Measurements from ENCODE around the gene FRMPD2. TPM values are rescaled to one million over a fixed set of nuclear protein-coding genes. Genes with fewer than 3 reads are reported as not detected.
"Not testable (repeated sequence)": the region's sequence is repeated elsewhere in the genome, so short reads cannot be mapped to it uniquely, and the experiment has no call there.

Gene FRMPD2
- total RNA-seq, 1 experiment from 2014 or later: 0.30 TPM

GRCh38 chr10:48284002-48284546 lies 9.6 kb upstream of the FRMPD2 start:
- no peaks in the 10 kb centered on the region for H3K79me2 ChIP-seq (ENCODE audit: insufficient read depth, low read length)
- H3K9ac ChIP-seq (ENCODE audit: low read length): no peak overlapping the region
- no peak overlapping the region for H3K4me3 ChIP-seq (replicated peaks in 1 of 2; ENCODE audit: low read depth in 1 of 2, low read length in 2 of 2)
- no peak overlapping the region for H3K4me2 ChIP-seq (ENCODE audit: low read length)
- TF ChIP-seq EGR1 (IDR thresholded peaks at IDR 0.05; ENCODE audit: low read depth) (no peak), CBX3 (IDR thresholded peaks at IDR 0.05; ENCODE audit: low read depth) (0 out of 2 replicates have a peak, but pooled peaks have one; percentile 33)
- peaks cover 0 to 4% of the 10 kb centered on the region in 2 experiments; a peak in 1 of 4 replicates for H3K9me3 ChIP-seq (ENCODE audit: control insufficient read depth in 1 of 2, insufficient read depth in 1 of 2, low read depth in 1 of 2, low read length in 2 of 2)
- no peaks in the 10 kb centered on the region for H4K20me1 ChIP-seq (ENCODE audit: insufficient read depth)
- DNase-seq (ENCODE audit: low read depth, low spot score) (no peak), ATAC-seq (no peak)
- no peaks in the 10 kb centered on the region for H3K36me3 ChIP-seq (ENCODE audit: control insufficient read depth in 1 of 2, insufficient read depth in 2 of 2, low read length in 2 of 2)
- no peak overlapping the region for H3K27ac ChIP-seq (ENCODE audit: low read depth, low read length)
- BruUV-seq (replicated peaks): no TSS peak
- intact Hi-C loops (cut with micrococcal nuclease): no loop called here
- POLR2A ChIA-PET: no interaction called here
- RAD21 ChIA-PET (ENCODE audit: low non-redundant PET in 1 of 2, low total read pairs in 2 of 2, uncharacterized antibody in 2 of 2, unreplicated experiment in 2 of 2): no interaction called here
- CTCF ChIA-PET: no interaction called here
- H3K27me3 ChIP-seq (ENCODE audit: insufficient read depth, low read length): no peaks in the 10 kb centered on the region
- H3K4me1 ChIP-seq (ENCODE audit: control insufficient read depth in 1 of 2, insufficient read depth in 2 of 2, low read length in 2 of 2): no peaks in the 10 kb centered on the region
- no peaks in the 10 kb centered on the region for H3K9me2 ChIP-seq (ENCODE audit: insufficient read depth)
- H2AFZ ChIP-seq (ENCODE audit: low read depth, low read length, poor library complexity, severe bottlenecking): no peak overlapping the region

- no peak for DNase-seq (ENCODE audit: low read depth, low spot score)
- intact Hi-C loops (cut with micrococcal nuclease): no loop called here
- Histone ChIP-seq H3K4me3 (replicated peaks in 1 of 2; ENCODE audit: low read depth in 1 of 2, low read length in 2 of 2) (no peak overlapping the region), H3K79me2 (ENCODE audit: insufficient read depth, low read length) (no peaks in the 10 kb centered on the region), H2AFZ (ENCODE audit: low read depth, low read length, poor library complexity, severe bottlenecking) (no peak overlapping the region), H3K27me3 (ENCODE audit: insufficient read depth, low read length) (no peaks in the 10 kb centered on the region), H3K36me3 (ENCODE audit: control insufficient read depth in 1 of 2, insufficient read depth in 2 of 2, low read length in 2 of 2) (no peaks in the 10 kb centered on the region), H4K20me1 (ENCODE audit: insufficient read depth) (no peaks in the 10 kb centered on the region), H3K4me2 (ENCODE audit: low read length) (no peak overlapping the region), H3K9ac (ENCODE audit: low read length) (no peak overlapping the region), H3K9me3 (ENCODE audit: control insufficient read depth in 1 of 2, insufficient read depth in 1 of 2, low read depth in 1 of 2, low read length in 2 of 2) (peaks cover 0 to 4% of the 10 kb centered on the region in 2 experiments; a peak in 1 of 4 replicates), H3K9me2 (ENCODE audit: insufficient read depth) (no peaks in the 10 kb centered on the region), H3K27ac (ENCODE audit: low read depth, low read length) (no peak overlapping the region), H3K4me1 (ENCODE audit: control insufficient read depth in 1 of 2, insufficient read depth in 2 of 2, low read length in 2 of 2) (no peaks in the 10 kb centered on the region)
- CTCF ChIA-PET: no interaction called here
- TF ChIP-seq CBX3 (IDR thresholded peaks at IDR 0.05; ENCODE audit: low read depth): no peak
- TF ChIP-seq TCF7L2 (IDR thresholded peaks at IDR 0.05; ENCODE audit: borderline replicate concordance, extremely low read depth, insufficient read depth, insufficient read length): no peak
- RAD21 ChIA-PET (ENCODE audit: low non-redundant PET in 1 of 2, low total read pairs in 2 of 2, uncharacterized antibody in 2 of 2, unreplicated experiment in 2 of 2): no interaction called here
- BruUV-seq (replicated peaks): no TSS peak
- POLR2A ChIA-PET: no interaction called here
- ATAC-seq: no peak
These were observed 8.3 kb upstream of the FRMPD2 start for GRCh38 chr10:48282829-48283228.

- H4K20me1 ChIP-seq (ENCODE audit: insufficient read depth); RAD21 ChIA-PET (ENCODE audit: low non-redundant PET in 1 of 2, low total read pairs in 2 of 2, uncharacterized antibody in 2 of 2, unreplicated experiment in 2 of 2); H3K4me3 ChIP-seq (replicated peaks in 1 of 2; ENCODE audit: low read depth in 1 of 2, low read length in 2 of 2); H3K79me2 ChIP-seq (ENCODE audit: insufficient read depth, low read length); H3K27ac ChIP-seq (ENCODE audit: low read depth, low read length); CTCF ChIA-PET; H3K36me3 ChIP-seq (ENCODE audit: control insufficient read depth in 1 of 2, insufficient read depth in 2 of 2, low read length in 2 of 2); ATAC-seq; H3K9me2 ChIP-seq (ENCODE audit: insufficient read depth); H3K4me2 ChIP-seq (ENCODE audit: low read length); intact Hi-C loops (cut with micrococcal nuclease); DNase-seq (ENCODE audit: low read depth, low spot score); H3K9me3 ChIP-seq (ENCODE audit: control insufficient read depth in 1 of 2, insufficient read depth in 1 of 2, low read depth in 1 of 2, low read length in 2 of 2); BruUV-seq (replicated peaks); H2AFZ ChIP-seq (ENCODE audit: low read depth, low read length, poor library complexity, severe bottlenecking); H3K9ac ChIP-seq (ENCODE audit: low read length); POLR2A ChIA-PET; H3K27me3 ChIP-seq (ENCODE audit: insufficient read depth, low read length); H3K4me1 ChIP-seq (ENCODE audit: control insufficient read depth in 1 of 2, insufficient read depth in 2 of 2, low read length in 2 of 2): not testable (repeated sequence)
These were observed 7.2 kb upstream of the FRMPD2 start for GRCh38 chr10:48281697-48282096.
